Hematopoietic multipotent progenitor cell (in vitro differentiated cells): ENCODE measurements around the gene TGFBI. TPM values are rescaled to one million over a fixed set of nuclear protein-coding genes. Genes with fewer than 3 reads are reported as not detected.

Source experiments
- DNase-seq, 3 donors: peaks; one replicate each; pipeline ENCODE4 v3.0.0-alpha.2; 2011 to 2015; ENCODE audit warnings: low read depth in 2 of 3, low spot score in 2 of 3
- total RNA-seq: library from RNA; depleted of rRNA; stranded (reverse); fragments of >200 nt; gene quantifications from one replicate; pipeline ENCODE4 v1.2.3, GENCODE V29; 2012

Gene TGFBI
- total RNA-seq, 1 donor, result 2.2 TPM

DNA sequence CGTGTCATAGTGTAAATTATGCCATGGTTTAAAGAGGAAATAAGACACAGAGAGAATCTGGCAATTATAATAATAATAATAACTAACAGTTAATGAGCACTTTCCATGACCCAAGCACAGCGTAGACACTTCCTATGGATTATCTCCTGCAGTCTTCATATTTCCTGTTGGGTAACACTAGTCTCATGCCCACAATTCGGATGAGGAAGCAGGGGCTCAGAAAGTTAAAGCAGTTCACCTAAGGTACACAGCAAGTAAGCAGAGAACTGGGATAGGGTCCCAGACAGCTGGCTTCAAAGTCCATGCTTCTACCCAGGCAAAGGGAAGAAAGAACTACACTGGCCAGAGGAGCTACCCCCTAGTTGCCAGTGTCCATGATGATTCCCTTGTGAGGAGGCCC lies 27.9 kb upstream of the TGFBI start:
- DNase-seq, result no peak

DNA sequence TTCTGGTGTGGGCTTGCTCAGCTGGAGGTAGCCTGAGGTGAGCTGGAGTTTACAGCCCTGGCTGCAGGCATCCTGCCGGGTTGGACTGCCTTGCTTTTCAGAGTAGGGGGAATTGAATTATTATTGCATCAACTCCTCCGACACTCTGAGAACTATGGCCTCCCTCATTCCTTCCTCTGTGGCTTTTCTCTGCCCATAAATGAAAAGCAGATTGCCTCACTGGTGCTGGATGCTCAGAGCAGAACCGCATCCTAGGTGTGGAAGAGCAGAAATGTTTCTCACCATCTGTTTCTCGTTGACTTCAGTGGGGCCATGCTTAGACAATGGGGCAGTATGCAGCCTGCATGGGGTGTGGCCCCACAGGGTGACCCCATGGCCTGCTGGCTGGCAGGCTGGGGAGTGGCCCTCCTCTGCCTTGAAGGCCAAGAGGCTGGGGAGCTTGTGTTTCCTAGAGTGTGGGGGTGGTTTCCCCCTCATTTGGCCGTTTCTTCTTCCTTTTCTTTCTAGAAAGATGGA lies 27.3 kb upstream of the TGFBI start:
- no peak for DNase-seq

DNA sequence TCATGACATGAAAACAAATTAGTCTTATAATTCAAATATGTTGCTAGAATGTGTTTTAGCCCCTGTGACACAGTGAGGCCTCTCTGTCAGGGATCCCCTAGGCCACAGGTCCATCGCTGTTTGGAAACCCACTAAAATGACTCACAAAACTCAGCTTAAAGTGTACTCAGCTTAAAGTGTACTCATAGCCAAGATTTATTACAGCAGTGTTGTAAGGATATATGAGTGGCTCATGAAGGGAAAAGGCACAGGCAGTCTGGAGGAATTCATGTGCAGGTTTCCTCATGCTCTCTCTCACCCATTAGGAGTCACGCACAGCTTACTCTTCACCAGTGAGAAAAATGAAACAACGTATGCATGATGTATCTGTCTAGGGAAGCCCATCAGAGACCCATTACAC lies 24.4 kb upstream of the TGFBI start:
- DNase-seq, result no peak

DNA sequence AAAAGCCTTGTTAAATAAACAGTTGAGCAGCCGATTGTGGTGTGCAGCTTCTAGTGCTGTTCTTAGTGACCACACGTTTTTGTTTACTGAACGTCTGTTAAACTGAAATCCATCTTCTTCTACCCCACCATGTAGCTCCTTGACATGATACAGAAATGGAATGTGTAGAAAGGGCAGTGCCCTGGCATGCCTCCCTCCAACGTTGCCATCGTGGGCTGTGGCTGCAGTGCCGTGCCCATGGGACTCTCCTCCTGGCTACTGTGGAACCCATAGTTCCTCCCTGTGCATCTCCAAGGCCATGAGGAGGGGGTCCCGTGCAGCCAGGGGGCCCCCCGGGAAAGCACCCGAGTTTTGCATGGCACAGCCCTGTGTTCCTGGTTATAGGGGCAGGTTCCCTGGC lies 23.3 kb upstream of the TGFBI start:
- no peak for DNase-seq

DNA sequence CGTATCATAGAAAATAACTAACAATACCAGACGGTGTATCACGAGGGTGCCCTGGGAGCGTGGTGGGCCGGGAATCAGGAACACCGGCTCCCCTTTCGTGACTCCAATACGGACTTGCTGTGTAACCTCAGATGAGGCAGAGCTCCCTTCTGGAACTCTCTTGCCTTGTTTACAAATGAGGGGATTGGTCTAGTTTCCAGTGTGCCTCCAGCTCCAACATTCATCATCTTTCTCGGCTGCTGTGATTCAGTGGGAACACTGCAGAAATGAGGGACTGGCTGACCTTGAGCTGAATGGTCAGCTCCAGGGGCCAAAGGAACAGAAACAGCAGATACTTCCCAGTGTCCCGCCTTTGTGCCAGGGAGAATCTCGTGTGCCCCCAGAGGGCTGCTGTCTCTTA lies 22.6 kb upstream of the TGFBI start:
- no peak for DNase-seq

DNA sequence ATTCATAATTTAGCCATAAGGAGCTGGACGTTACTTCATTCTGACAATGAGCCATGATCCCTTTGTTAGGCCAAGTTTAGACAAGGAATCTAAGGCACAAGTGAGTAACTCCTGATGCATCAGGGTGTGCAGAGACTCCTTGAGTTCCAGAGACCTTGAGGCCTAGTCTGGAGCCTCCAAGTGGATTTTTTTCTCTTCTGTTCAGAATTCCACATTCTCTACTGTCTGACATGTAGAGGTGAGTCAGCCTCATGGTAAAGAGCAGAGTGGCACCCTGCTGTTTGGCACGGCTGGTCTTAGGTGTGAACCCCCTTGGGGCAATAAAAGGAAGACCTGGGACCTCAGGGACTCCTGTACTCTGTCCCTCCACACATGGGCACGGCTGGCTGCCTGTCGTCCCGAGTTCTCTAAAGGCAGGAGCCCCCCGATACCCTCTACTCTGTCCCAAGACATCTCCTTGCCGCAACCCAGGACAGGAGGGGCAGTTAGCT lies 22.0 kb upstream of the TGFBI start:
- DNase-seq, result no peak

DNA sequence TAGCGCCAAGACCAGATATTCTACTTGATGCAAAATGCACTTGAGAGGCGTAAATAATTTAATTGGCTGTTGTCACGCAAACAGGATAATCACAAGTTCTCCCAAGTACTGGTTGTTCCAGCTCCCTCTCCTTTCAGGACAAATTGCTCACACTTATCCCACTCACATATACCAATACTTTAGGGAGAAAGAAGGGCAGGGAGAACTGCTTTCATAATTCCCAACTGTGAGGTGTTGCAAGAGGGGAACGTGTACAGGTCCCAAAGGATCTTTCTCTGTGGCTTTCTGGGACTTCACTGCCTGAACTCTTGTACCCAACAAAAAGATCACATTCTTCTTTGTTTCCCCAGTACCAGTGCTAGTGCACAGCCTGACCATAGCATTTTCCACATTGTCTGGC lies 21.5 kb upstream of the TGFBI start:
- no peak for DNase-seq

DNA sequence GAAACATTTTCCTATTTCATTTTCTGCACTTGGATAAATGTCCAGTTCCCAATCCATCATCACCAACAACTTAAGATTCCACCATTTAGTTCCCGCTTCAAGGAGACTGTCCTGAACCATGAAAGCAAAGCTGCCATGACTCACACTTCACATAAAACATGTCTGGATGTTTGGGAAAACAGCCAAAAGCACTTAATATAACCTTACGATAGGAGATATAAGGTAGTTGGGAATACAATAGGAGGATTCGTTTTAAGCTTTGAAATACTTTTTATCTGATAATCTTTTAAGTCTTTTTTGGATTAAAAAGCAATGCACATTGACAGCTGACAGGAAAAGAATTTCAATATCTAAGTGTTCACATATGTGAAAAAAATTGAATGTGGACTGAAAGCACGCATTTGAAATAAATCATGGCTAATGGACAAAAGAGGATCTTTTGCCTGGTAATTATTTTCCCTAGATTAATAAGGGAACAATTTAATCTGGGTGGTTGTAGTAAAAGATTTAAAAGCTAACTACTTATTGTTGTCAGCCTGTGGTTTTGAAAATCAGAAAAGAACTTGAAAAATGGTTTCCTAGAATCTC lies 17.3 kb upstream of the TGFBI start:
- DNase-seq, result no peak

DNA sequence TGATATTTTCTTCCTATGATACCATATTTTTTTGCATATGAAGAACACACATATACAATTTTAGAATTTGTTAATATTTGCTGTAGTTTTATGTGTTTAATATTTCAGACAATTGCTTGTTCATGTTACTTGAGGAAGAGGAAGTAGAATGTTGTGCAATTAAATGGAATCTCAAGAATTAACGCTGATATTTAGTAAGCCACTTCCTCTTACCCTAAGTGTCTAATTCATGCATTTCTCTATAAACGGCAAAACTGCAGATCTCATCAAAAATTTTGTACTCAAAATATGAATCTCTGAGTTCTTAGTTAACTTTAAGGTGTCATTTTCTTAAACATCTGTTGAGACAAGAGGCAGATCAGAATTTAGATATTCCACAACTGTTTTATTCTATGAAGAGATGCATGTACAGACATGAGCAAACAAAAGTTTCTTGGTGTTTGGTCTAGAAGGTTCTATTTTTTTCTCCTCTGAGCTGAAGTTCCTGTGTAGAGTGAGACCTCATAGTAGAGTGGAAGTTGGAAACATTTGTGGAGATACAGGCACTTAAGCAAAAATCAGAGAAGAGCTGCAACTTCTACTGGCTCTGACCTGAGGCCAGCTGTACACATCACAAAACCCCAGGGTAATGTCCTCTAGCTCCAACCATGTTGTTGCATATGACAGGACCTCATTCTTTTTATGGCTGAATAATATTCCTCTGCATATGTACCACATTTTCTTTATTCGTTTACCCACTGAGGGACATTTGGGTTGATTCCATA lies 16.6 kb upstream of the TGFBI start:
- peak in 1 of 3 donors; percentile 75 for DNase-seq

DNA sequence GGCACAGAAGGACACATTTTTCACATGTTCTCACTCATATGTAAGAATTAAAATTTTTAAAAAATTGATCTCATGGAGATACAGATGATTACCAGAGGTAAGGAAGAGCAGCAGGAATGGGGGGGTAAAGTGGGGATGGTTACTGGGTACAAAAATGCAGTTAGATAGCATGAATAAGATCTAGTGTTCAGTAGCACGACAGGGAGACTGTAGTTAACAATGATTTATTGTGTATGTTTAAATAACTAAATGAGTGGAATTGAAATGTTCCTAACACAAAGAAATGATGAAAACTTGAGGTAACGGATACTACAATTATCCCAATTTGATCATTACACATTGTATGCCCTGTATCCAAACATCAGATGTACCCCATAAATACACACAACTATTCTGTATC lies 15.2 kb upstream of the TGFBI start:
- DNase-seq, result no peak

DNA sequence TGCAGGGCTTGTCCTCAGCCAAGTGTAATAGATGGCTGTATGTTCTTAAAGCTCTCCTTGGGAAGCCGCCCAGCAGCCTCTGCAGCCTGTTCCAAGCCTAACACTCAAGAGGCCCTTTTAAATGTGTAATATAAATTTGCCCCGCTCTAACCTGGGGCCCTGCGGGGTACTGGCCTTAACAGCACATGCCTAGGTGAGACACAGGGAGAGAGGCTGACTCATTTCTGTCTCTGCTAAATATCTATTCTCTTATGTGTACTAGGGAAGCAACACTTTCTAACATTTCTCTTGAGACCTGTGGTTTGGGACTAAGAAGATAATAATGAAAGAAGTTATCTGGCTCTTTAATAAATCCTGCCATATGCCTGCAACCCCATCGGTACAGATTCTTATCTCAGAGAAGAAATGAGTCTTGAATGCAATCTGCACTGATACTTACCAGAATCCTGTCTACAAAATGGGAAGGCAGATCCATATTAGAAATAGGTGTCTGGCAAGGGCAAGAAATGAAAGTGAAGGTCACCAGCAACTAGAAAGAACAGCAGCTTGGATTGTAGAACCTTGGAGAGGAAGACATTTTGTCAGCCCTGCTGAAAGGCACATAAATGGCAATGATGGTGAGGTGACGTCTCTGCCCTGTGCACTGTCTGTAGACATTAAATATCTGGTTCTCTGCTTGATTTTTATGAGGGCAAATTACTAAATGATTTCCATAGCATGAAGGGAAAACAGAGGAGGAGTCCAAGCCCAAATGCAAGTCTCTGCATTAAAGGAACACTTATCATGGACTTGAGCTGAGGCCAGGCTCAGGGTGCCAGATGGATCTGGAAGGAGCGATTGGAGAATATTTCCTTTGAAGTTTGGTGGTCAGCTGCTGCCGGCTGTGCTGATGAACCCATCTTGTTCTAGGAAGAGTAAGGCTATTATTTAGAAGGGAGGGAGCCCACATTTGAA lies 14.5 kb upstream of the TGFBI start:
- no peak for DNase-seq

DNA sequence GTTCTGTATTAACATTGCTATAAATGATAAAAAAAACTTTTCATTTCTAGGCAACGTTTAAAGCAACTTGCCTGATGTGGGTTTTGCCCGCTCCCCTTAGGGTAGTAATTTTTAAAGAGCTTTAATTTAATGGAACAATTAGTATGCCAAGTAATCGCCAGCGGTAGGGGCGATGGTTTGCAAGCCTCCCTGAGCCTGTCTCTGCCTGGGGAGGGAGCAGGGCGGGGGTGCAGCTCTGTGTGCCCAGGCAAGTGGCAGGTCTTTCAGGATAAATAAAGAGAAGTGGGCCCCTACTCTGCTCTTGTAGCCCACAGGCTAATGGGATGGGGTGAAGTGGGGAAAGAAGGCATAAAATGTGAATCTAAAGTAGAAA lies 13.8 kb upstream of the TGFBI start:
- no peak for DNase-seq

DNA sequence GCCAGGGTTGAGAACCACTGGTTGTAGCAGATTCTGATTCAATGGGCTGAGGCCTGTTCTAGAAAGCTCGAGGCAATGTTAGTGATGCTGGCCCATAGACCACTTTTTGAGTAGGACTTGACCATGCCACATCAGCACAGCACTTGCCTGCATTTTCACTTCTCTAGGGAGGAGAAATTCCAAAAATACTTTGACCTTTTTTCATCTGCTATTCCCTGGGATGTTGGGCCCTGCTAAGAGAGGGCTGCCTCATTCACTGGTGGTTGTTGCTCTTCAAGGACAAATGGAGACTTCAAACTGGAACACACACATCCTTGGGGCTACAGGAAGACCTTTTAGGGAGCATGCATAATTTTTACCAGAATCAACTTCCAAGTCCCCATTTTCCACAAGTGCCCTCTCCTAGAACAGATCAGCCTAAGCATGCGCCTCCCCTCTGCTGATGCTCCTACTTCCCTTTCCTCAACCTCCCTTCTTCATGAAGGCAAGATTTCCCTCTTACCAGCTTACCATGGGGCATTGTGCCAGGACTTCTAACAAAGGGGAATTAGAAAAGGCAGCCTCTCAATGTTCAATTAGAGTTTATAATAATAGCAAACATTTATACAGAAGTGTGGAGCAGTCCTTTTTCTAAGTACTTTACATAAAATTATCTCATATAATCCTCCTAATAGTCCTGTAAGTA lies 12.7 kb upstream of the TGFBI start:
- DNase-seq, result no peak

DNA sequence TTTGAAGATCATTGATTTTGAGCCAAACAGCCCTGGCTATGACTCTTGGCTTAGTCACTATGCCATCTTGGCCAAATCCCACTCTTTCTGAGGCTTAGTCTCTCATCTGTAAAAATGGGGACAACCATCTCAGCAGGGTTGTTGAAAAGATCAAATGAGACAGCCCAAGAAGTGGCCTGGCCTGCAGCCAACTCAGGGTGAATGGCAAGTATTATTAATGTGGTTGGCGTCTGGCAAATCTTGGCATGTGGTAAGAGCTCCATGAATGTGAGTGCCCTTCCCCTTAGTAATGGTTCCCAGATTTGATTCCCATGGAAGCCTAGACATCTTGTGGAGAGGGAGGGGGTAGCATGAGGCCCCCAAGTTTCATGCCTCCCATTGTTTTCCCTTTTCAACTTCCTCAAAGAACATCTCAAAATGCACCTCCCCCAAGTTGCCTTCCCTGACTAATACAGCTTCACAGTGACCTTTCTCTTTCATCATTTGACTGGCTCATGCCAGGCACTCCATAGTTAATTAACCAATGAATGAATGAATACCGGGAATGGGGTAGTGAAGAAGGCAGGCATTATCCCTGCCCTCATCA lies 11.8 kb upstream of the TGFBI start:
- DNase-seq, result peak in 1 of 3 donors; percentile 41

DNA sequence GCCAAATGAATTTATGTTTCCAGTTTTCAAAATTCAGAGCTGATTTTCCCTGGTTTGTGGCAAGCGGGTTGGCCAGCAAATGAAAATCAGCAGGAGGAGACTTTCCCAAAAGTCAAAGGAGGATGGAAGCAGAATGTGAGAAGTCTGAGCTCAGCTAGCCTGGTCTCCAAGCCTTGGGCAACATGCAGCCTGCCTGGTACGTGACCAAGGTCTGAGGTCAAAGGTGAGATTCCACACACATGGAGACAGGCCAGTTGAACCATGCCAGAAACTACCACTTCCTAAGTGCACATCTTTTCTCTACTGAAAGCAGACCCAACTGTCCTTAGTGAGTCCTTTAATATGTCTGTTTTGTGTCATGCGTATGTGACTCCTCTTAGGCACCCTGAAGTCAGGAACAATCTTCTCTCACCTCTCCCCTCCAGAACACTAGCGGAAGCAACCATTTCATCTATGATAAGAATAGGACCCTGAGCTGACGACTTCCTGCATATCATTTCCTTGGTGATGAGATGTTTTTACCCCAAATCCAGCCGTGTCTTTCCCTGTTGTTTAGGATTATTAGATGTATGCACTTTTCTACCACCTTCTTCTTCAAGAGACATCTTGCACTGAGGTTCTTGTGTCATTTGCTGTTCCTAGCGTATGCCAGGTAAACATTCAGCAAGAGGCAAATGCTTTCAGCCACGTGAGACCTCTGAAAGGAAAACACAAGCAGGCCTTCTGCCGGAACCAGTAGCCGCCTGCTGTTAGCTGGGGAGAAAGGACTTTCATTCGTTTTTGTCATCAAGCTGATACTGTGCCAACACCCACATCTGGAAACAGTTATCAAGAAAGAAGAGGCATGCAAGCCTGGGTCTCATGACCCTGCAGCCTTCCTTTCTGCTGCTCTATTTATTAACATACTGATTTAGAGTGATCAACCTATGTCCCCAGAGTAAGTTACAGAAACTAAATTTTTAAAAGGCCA lies 9.7 kb upstream of the TGFBI start:
- no peak for DNase-seq

DNA sequence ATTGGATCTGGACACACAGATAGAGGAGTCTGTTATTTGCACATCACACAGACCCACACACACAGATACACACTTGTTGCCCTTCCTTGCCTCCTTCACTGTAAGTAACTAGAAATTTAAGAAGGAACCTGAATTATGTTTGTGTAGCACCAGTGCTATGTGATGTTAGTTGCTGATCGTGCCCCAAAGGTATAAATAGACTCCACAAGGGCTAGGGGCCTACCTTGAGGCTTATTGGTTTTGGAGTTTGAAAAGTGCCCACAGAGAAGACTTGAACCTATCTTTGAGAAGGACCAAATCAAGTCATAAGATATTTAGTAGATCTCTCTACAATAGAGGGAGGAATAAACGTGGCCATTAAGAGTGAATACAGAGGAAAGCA lies 8.8 kb upstream of the TGFBI start:
- DNase-seq, result no peak

DNA sequence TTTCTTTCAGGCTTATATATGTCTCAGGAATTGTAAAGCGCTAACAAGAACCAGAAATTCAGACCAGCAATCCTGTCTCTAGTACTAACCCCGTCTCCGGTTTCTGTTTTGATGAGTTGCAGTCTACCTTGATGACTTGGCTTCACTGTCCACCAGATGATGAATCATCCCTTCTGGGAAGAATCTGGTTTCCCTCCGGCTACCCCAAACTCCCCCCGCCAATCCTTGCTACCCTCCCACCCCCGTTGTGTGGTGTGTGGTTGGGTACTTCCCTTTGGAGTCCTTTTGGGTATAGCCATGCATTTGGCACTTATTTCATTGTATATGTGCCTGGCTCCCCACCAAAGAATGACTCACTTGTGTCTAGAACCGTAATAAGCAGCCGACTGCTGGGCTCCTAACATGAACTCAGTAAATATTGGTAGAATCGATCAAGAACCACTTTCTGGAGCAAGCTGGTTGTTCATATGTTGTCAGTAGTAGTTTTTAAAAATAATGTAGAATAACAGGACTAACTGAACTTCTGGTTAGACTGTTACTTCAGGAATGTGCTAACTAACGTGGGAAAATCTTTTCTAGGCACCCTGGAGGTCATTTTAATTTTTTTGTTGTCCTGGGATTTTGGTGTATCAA lies 8.3 kb upstream of the TGFBI start:
- DNase-seq, result peak in 2 of 3 donors; percentile 55 to 58

DNA sequence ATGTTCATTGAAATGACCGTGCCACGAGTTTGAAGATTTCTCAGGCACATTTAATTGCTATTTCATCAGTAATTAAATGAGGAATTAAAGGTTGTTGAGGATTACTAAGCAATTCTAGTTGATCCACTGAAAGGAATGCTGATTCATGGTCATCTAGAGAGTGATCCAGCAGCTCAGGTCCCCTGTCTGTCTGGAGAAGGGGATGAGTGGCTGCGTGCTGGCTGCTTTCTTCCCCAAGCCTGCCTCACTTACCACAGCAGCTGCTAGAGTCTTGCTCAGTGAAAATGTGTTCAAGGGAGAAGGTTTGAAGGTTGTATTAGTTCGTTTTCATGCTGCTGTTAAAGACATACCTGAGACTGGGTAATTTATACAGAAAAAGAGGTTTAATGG lies 7.8 kb upstream of the TGFBI start:
- DNase-seq, result no peak

DNA sequence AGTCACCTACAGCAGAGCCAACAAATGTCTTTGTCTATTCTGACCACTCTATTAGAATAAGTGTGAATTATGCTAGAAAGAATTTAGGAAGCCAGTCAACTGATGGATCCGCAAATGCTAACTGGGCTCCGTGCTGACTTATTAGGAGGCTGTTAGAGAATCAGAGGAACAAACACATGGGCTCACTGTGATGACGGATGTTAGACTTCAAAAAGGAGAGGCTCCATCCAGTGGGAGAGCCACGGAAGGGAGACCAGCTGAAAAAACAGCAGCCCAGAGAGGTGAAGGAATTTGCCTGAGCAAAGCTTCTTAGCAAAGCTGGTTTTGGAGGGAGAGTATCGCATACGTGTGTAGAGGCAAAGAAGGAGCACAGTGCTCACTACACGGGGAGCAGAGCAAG lies 5.8 kb upstream of the TGFBI start:
- no peak for DNase-seq
